ENCODE data around the gene FTL.

Gene FTL

GRCh38 chr19:48946463-48947257 lies 18.4 kb upstream of the FTL start:
- DNase-seq = no peak

GRCh38 chr19:48947258-48947542 lies 17.9 kb upstream of the FTL start:
- no peak for DNase-seq

GRCh38 chr19:48950159-48950558 lies 14.9 kb upstream of the FTL start:
- no peak for DNase-seq

- DNase-seq = no peak
Measured at GRCh38 chr19:48950830-48951519, 14.1 kb upstream of the FTL start.

GRCh38 chr19:48953141-48953540 lies 12.0 kb upstream of the FTL start:
- DNase-seq = no peak

GRCh38 chr19:48953990-48954594 lies 11.0 kb upstream of the FTL start:
- no peak for DNase-seq

GRCh38 chr19:48954595-48955307 lies 10.4 kb upstream of the FTL start, which contains the start of gene BAX:
Gene BAX (plus strand): TSS chr19:48954875. CDS start chr19:48954929, 54 bp downstream.
- peak; percentile 89 for DNase-seq

GRCh38 chr19:48955308-48955958 lies 9.7 kb upstream of the FTL start:
- no peak for DNase-seq

- no peak for DNase-seq
Measured at GRCh38 chr19:48958006-48958405, 7.1 kb upstream of the FTL start.

GRCh38 chr19:48959341-48960239 lies 5.5 kb upstream of the FTL start:
- no peak for DNase-seq

- no peak for DNase-seq
Measured at GRCh38 chr19:48961051-48961649, 4.0 kb upstream of the FTL start.

- DNase-seq = no peak
Measured at GRCh38 chr19:48961673-48962028, 3.5 kb upstream of the FTL start.

- no peak for DNase-seq
Measured at GRCh38 chr19:48962029-48962848, 2.9 kb upstream of the FTL start.

- no peak for DNase-seq
Measured at GRCh38 chr19:48962849-48963165, 2.3 kb upstream of the FTL start.

- no peak for DNase-seq
Measured at GRCh38 chr19:48963371-48964204, 1.5 kb upstream of the FTL start.

- DNase-seq = no peak
Measured at GRCh38 chr19:48964205-48965039, 687 bp upstream of the FTL start.

GRCh38 chr19:48965806-48966540 lies 864 bp downstream of the FTL start:
- peak; percentile 67 for DNase-seq
